Cardiac septum (tissue), 1 donor: Measurements from ENCODE around the gene DBNDD2. TPM values are rescaled to one million over a fixed set of nuclear protein-coding genes. Genes with fewer than 3 reads are reported as not detected.

ENCODE experiments used
- DNase-seq: peaks from one replicate; pipeline ENCODE4 v3.0.0-alpha.2; 2020; ENCODE audit warnings: low spot score
- intact Hi-C: fragments of 100-400 bp; cut with DNase I; formaldehyde crosslinking; loops from one replicate; pipeline ENCODE4 v1.14.0; 2022
- total RNA-seq: library from RNA; stranded (reverse); fragmentation: NEBNext Ultra II Directional; extraction: Animal tissue kit (Norgen Biotek cat#: 25700); gene quantifications from one replicate; pipeline ENCODE4 v1.2.1, GENCODE V29; 2021
- donor health status: DM: no; HTN: no; CAD: no.

DBNDD2 gene
- total RNA-seq, 1 donor from 2014 or later, result 209 TPM

GRCh38 chr20:45373353-45374100, 34.6 kb upstream of the DBNDD2 start:
- intact Hi-C loops, result loop anchor here (2.0 to 5.0 kb wide), 2 partner anchors 34 to 63 kb away; partner anchors contain the start of gene DBNDD2
- DNase-seq, result peak; percentile 95

GRCh38 chr20:45374101-45374467, 34.0 kb upstream of the DBNDD2 start:
- intact Hi-C loops, result loop anchor here (2.0 to 5.0 kb wide), 2 partner anchors 33 to 63 kb away; partner anchors contain the start of gene DBNDD2

GRCh38 chr20:45374966-45375365, 33.1 kb upstream of the DBNDD2 start:
- intact Hi-C loops, result loop anchor here (2.0 to 5.0 kb wide), 2 partner anchors 32 to 62 kb away; partner anchors contain the start of gene DBNDD2
- no peak for DNase-seq

More at GRCh38 chr20:45374101-45374467, 34.0 kb upstream of the DBNDD2 start:
- no peak for DNase-seq

- intact Hi-C loops, result no loop called here
Observed at GRCh38 chr20:45377269-45377668, 30.8 kb upstream of the DBNDD2 start.

GRCh38 chr20:45378191-45378590, 29.9 kb upstream of the DBNDD2 start, which contains the start of gene TP53TG5:
Gene TP53TG5, minus strand, starts transcription at chr20:45378325. Its CDS starts 89 bp downstream, at chr20:45378236.
- no peak for DNase-seq
- intact Hi-C loops, result no loop called here

More at GRCh38 chr20:45377269-45377668, 30.8 kb upstream of the DBNDD2 start:
- no peak for DNase-seq

GRCh38 chr20:45387274-45387673, 20.8 kb upstream of the DBNDD2 start:
- no peak for DNase-seq
- intact Hi-C loops, result no loop called here

- intact Hi-C loops, result no loop called here
- DNase-seq, result no peak
Observed at GRCh38 chr20:45390931-45391330, 17.2 kb upstream of the DBNDD2 start.

GRCh38 chr20:45391559-45391958, 16.5 kb upstream of the DBNDD2 start:
- intact Hi-C loops, result no loop called here
- DNase-seq, result no peak

GRCh38 chr20:45392733-45393132, 15.4 kb upstream of the DBNDD2 start:
- intact Hi-C loops, result no loop called here

GRCh38 chr20:45394221-45395113, 13.6 kb upstream of the DBNDD2 start:
- no peak for DNase-seq
- intact Hi-C loops, result no loop called here

More at GRCh38 chr20:45392733-45393132, 15.4 kb upstream of the DBNDD2 start:
- DNase-seq, result no peak

GRCh38 chr20:45395114-45395415, 13.0 kb upstream of the DBNDD2 start:
- DNase-seq, result no peak
- intact Hi-C loops, result no loop called here

- intact Hi-C loops, result no loop called here
- no peak for DNase-seq
Observed at GRCh38 chr20:45399018-45399417, 9.1 kb upstream of the DBNDD2 start.

GRCh38 chr20:45400346-45401031, 7.6 kb upstream of the DBNDD2 start:
- DNase-seq, result no peak
- intact Hi-C loops, result no loop called here

GRCh38 chr20:45402946-45403345, 5.1 kb upstream of the DBNDD2 start:
- intact Hi-C loops, result no loop called here

GRCh38 chr20:45404438-45404837, 3.7 kb upstream of the DBNDD2 start:
- intact Hi-C loops, result no loop called here
- DNase-seq, result no peak

More at GRCh38 chr20:45402946-45403345, 5.1 kb upstream of the DBNDD2 start:
- DNase-seq, result no peak

GRCh38 chr20:45405571-45406259, 2.4 kb upstream of the DBNDD2 start:
- intact Hi-C loops, result loop anchor here (2.0 to 5.0 kb wide), 3 partner anchors 33 to 63 kb away; no protein-coding TSS in a partner anchor
- no peak for DNase-seq

GRCh38 chr20:45406260-45407066, 1.6 kb upstream of the DBNDD2 start:
- intact Hi-C loops, result loop anchor here (2.0 to 5.0 kb wide), 3 partner anchors 34 to 64 kb away; no protein-coding TSS in a partner anchor

GRCh38 chr20:45407067-45407745, 883 bp upstream of the DBNDD2 start:
- intact Hi-C loops, result loop anchor here (2.0 to 5.0 kb wide), 3 partner anchors 35 to 64 kb away; no protein-coding TSS in a partner anchor
- DNase-seq, result peak; percentile 84

More at GRCh38 chr20:45406260-45407066, 1.6 kb upstream of the DBNDD2 start:
- DNase-seq, result peak; percentile 92
